Aorta (tissue), 5 donors: ENCODE data around the gene OXGR1. TPM values are rescaled to one million over a fixed set of nuclear protein-coding genes. Genes with fewer than 3 reads are reported as not detected.

Source experiments
- ATAC-seq: fragments of 200-7000 bp; cut with Tn5 transposase; one replicate; pipeline ENCODE4 v1.9.1; 2022; ENCODE audit warnings: moderate library complexity; ENCODE audit not compliant: low FRiP score
- DNase-seq, 2 donors: peaks; one replicate each; pipeline ENCODE4 v3.0.0-alpha.2; 2020
- H3K27ac ChIP-seq, 2 donors: one replicate each; pipeline ENCODE4 v1.5.1; 2013; ENCODE audit warnings: low read length in 2 of 2, mild to moderate bottlenecking in 2 of 2, moderate library complexity in 2 of 2, control low read depth in 1 of 2, inconsistent platforms in 1 of 2, low read depth in 1 of 2
- H3K27me3 ChIP-seq, 2 donors: one replicate each; pipeline ENCODE4 v1.6.1; 2013; ENCODE audit warnings: control low read depth in 1 of 2, low read length in 1 of 2, mild to moderate bottlenecking in 1 of 2, moderate library complexity in 1 of 2; ENCODE audit not compliant: insufficient read depth in 2 of 2, control insufficient read depth in 1 of 2
- H3K36me3 ChIP-seq, 2 donors: one replicate each; pipeline ENCODE4 v1.6.1; 2013; ENCODE audit warnings: control low read depth in 1 of 2, low read length in 1 of 2, mild to moderate bottlenecking in 1 of 2; ENCODE audit not compliant: insufficient read depth in 2 of 2, control insufficient read depth in 1 of 2
- H3K4me1 ChIP-seq, 2 donors: one replicate each; pipeline ENCODE4 v1.6.1; 2013; ENCODE audit warnings: low read length in 2 of 2, control low read depth in 1 of 2, mild to moderate bottlenecking in 1 of 2, moderate library complexity in 1 of 2; ENCODE audit not compliant: insufficient read depth in 2 of 2, control insufficient read depth in 1 of 2
- H3K4me3 ChIP-seq, 2 donors: one replicate each; pipeline ENCODE4 v1.5.1; 2013; ENCODE audit warnings: low read length in 2 of 2, control low read depth in 1 of 2, mild to moderate bottlenecking in 1 of 2
- H3K9me3 ChIP-seq: one replicate; pipeline ENCODE4 v1.6.1; 2013; ENCODE audit warnings: mild to moderate bottlenecking, low read length; ENCODE audit not compliant: control insufficient read depth
- WGBS, 2 donors: extraction: QIAGEN DNeasy Blood & Tissue Kit; methylation state at CpG; one replicate each; pipeline ENCODE4 v1.1.7; 2013; 5-methylcytosine and 5-hydroxymethylcytosine counted together
- intact Hi-C, 2 donors: fragments of 100-400 bp; cut with DNase I; formaldehyde crosslinking; loops; one replicate each; pipeline versions ENCODE4 v1.14.2 to v1.15.0; 2022
- polyA plus RNA-seq, 2 donors: library from polyadenylated mRNA; stranded (reverse); fragments of 200-250 nt; gene quantifications; one replicate each; pipeline ENCODE4 v1.2.3, GENCODE V29; 2013
- total RNA-seq, 2 donors: library from RNA; stranded (reverse); fragmentation: NEBNext Ultra II Directional; extraction: Animal tissue kit (Norgen Biotek cat#: 25700); gene quantifications; one replicate each; pipeline ENCODE4 v1.2.1, GENCODE V29; 2021
- donor health status: healthy with polysubstance abuse.
- donor health status: Bipolar disorder and iron deficiency.
- donor health status: DM: no; HTN: no; CAD: no.
- donor health status: DM: no; HTN: no; CAD: no.
- donor health status: DM: yes; HTN: yes; CAD: no.

The OXGR1 gene
- total and polyA plus RNA-seq, 4 donors: 1.4 TPM; not detected in 3

- intact Hi-C loops: loop anchor here in 1 of 2 donors (10.0 kb wide), 2 partner anchors 332 to 782 kb away; no protein-coding TSS in a partner anchor
- no peak for ATAC-seq
- Histone ChIP-seq H3K4me3 (no peak overlapping the region), H3K27me3 (no peaks in the 10 kb centered on the region), H3K27ac (no peak overlapping the region), H3K4me1 (peaks cover 0 to 3% of the 10 kb centered on the region in 2 donors), H3K9me3 (no peaks in the 10 kb centered on the region), H3K36me3 (no peaks in the 10 kb centered on the region)
- DNase-seq: no peak
- WGBS, 2 donors: 53 to 73% methylated on average over 1 of the region's 1 CpG
Measured at GRCh38 chr13:97023117-97023516, 28.8 kb upstream of the OXGR1 start.

- intact Hi-C loops: loop anchor here in 1 of 2 donors (10.0 kb wide), 2 partner anchors 334 to 784 kb away; no protein-coding TSS in a partner anchor
- Histone ChIP-seq H3K9me3 (no peaks in the 10 kb centered on the region), H3K4me3 (no peak overlapping the region), H3K27ac (no peak overlapping the region), H3K36me3 (no peaks in the 10 kb centered on the region), H3K4me1 (no peaks in the 10 kb centered on the region), H3K27me3 (no peaks in the 10 kb centered on the region)
- no peak for ATAC-seq
- no peak for DNase-seq
- 71 to 72% methylated on average over 4 of the region's 4 CpGs for WGBS, 2 donors
Measured at GRCh38 chr13:97021241-97021640, 27.0 kb upstream of the OXGR1 start.

DNA sequence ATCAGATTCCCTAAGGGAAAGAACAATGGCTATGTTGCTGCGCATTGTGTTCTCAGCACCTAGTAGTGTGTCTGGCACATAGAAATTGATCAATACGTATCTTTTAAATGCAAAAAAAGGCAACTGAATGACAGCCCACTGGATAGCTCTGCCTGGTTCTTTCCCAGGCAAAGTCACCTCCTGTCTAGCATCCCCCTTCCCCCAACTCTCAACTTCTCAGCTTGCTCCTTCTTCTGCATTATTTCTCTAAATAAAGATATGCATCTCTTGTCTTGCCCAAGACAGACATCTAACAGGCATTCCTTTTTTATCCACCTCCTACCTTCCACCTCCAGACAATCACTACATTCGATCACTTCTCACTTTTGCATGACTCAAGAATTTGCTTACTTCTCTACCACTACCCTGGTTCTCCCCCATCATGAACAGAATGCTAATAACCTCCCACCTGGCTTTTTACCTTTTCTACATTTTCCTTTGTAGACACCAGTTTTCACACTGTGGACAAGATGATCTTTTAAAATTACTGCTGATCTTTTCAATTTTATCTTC lies 26.5 kb upstream of the OXGR1 start:
- H3K4me1 ChIP-seq: no peaks in the 10 kb centered on the region
- ATAC-seq (no peak), DNase-seq (no peak)
- H3K27ac ChIP-seq: no peak overlapping the region
- no peaks in the 10 kb centered on the region for H3K9me3 ChIP-seq
- H3K36me3 ChIP-seq: no peaks in the 10 kb centered on the region
- intact Hi-C loops: loop anchor here in 1 of 2 donors (10.0 kb wide), 2 partner anchors 334 to 784 kb away; no protein-coding TSS in a partner anchor
- H3K27me3 ChIP-seq: no peaks in the 10 kb centered on the region
- H3K4me3 ChIP-seq: no peak overlapping the region
- WGBS, 2 donors: 87 to 89% methylated on average over 3 of the region's 3 CpGs

DNA sequence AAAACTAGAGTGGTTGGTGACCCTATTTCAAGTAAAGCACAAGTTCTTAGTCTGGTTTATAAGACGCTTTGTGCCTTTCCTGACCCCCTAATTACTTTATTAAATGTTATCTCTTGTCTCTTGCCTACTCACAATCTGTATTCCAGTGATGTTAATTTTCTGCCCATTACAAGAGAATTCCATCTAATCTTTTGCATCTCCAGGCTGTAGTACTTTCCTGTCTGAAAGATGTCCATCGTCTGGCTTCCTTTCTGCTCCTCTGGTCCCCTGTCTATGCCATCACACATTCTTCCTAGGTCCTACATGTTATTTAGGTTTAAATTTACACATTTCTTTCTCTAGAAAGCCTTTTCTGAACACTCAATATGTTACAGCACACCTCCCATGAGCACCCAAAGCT lies 25.9 kb upstream of the OXGR1 start:
- DNase-seq (no peak), ATAC-seq (no peak)
- no peaks in the 10 kb centered on the region for H3K9me3 ChIP-seq
- H3K4me3 ChIP-seq: no peak overlapping the region
- H3K27ac ChIP-seq: no peak overlapping the region
- no peaks in the 10 kb centered on the region for H3K36me3 ChIP-seq
- intact Hi-C loops: loop anchor here in 1 of 2 donors (10.0 kb wide), 2 partner anchors 335 to 785 kb away; no protein-coding TSS in a partner anchor
- WGBS, 2 donors: 91 to 93% methylated on average over 2 of the region's 2 CpGs
- H3K27me3 ChIP-seq: no peaks in the 10 kb centered on the region
- H3K4me1 ChIP-seq: no peaks in the 10 kb centered on the region

DNA sequence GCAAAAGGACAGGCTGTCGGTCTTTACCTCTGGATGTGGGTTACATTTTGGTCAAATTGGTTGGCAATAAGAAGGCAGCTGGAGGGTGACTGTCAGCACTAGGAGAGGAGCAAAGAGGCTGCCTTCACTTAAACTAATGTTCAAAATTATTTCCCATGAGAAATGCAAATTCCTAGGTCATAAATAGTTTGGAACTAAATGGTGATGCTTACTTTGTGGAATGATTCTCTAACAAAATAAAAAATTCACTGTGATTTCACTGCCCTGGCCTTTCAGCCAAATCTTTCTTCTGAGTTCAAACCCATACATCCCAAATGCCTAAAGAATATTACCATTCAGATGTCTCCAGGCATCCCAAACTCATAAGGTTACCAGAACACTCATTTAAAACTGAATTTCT lies 25.0 kb upstream of the OXGR1 start:
- intact Hi-C loops: loop anchor here (5.0 to 10.0 kb wide), 4 partner anchors 88 to 786 kb away; no protein-coding TSS in a partner anchor
- Histone ChIP-seq H3K27ac (no peak overlapping the region), H3K4me3 (no peak overlapping the region), H3K36me3 (no peaks in the 10 kb centered on the region), H3K9me3 (no peaks in the 10 kb centered on the region), H3K27me3 (no peaks in the 10 kb centered on the region), H3K4me1 (no peaks in the 10 kb centered on the region)
- ATAC-seq: no peak
- DNase-seq: no peak
- 89 to 97% methylated on average over 1 of the region's 1 CpG for WGBS, 2 donors

- no peaks in the 10 kb centered on the region for H3K9me3 ChIP-seq
- 12 to 14% methylated on average over 13 of the region's 13 CpGs for WGBS, 2 donors
- H3K4me3 ChIP-seq: peak overlapping the region in 1 of 2 donors; percentile 11
- no peaks in the 10 kb centered on the region for H3K27me3 ChIP-seq
- DNase-seq (no peak), ATAC-seq (peak; percentile 73)
- H3K36me3 ChIP-seq: no peaks in the 10 kb centered on the region
- no peak overlapping the region for H3K27ac ChIP-seq
- no peaks in the 10 kb centered on the region for H3K4me1 ChIP-seq
- intact Hi-C loops: loop anchor here (5.0 to 10.0 kb wide), 4 partner anchors 89 to 787 kb away; no protein-coding TSS in a partner anchor
Measured at GRCh38 chr13:97018029-97018819, 23.9 kb upstream of the OXGR1 start.

GRCh38 chr13:97017322-97017721 lies 23.0 kb upstream of the OXGR1 start:
- intact Hi-C loops: loop anchor here (5.0 to 10.0 kb wide), 4 partner anchors 90 to 787 kb away; no protein-coding TSS in a partner anchor
- no peak for ATAC-seq
- no peak overlapping the region for H3K27ac ChIP-seq

GRCh38 chr13:97015661-97016350 lies 21.5 kb upstream of the OXGR1 start:
- Histone ChIP-seq H3K27me3 (no peaks in the 10 kb centered on the region), H3K27ac (no peak overlapping the region), H3K9me3 (no peaks in the 10 kb centered on the region), H3K4me3 (no peak overlapping the region), H3K36me3 (no peaks in the 10 kb centered on the region), H3K4me1 (no peaks in the 10 kb centered on the region)
- WGBS, 2 donors: 77 to 89% methylated on average over 5 of the region's 5 CpGs
- DNase-seq (no peak), ATAC-seq (no peak)
- intact Hi-C loops: loop anchor here (5.0 to 10.0 kb wide), 4 partner anchors 91 to 789 kb away; no protein-coding TSS in a partner anchor

More at GRCh38 chr13:97017322-97017721, 23.0 kb upstream of the OXGR1 start:
- no peaks in the 10 kb centered on the region for H3K4me1 ChIP-seq
- no peaks in the 10 kb centered on the region for H3K36me3 ChIP-seq
- DNase-seq: no peak
- H3K4me3 ChIP-seq: no peak overlapping the region
- H3K9me3 ChIP-seq: no peaks in the 10 kb centered on the region
- no peaks in the 10 kb centered on the region for H3K27me3 ChIP-seq
